Measurements from ENCODE around the gene AUTS2.
A peak's percentile ranks its signal among the peaks of the same experiment; 100 is the strongest.

The AUTS2 gene

DNA sequence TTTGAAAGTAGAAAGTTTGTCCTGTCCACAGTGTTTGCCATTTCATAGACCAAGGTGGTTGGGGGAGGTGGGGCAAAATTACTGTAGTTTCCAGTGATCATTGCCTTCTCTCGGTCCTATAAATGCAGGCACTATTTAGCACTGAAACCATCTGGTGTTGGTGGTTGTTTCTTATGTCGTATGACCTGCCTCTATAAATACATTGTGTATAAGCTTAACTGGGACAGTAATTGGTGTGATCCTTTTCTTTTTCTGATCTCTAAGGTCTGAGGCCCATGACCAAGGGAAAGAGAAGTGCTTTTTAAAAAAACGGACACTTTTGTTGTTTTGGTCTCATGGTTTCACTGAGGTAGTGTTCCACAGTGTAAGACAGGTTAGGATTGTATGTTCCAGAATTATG lies 63.1 kb downstream of the AUTS2 start:
- Histone ChIP-seq H3K36me3 (ENCODE audit: control insufficient read depth in 2 of 2, insufficient read depth in 1 of 2, low read length in 2 of 2) (no peaks in the 10 kb centered on the region), H3K9me3 (ENCODE audit: control insufficient read depth, insufficient read depth, low read depth, low read length) (no peaks in the 10 kb centered on the region), H3K4me3 (ENCODE audit: low read depth, low read length) (no peak overlapping the region), H3K27ac (ENCODE audit: extremely low read depth, low read depth, low read length) (no peak overlapping the region), H3K4me1 (ENCODE audit: control insufficient read depth, insufficient read depth, low read length) (peaks cover 55% of the 10 kb centered on the region)
- POLR2A ChIA-PET = no interaction called here
- CTCF ChIA-PET = no interaction called here
- TF ChIP-seq ZNF391 (tag by site-specific recombination; IDR thresholded peaks at IDR 0.05; ENCODE audit: borderline replicate concordance, low read depth) = no peak
- no peak for TF ChIP-seq ZNF544 (tag by site-specific recombination; IDR thresholded peaks at IDR 0.05)
- TF ChIP-seq ZNF266 (tag by site-specific recombination; IDR thresholded peaks at IDR 0.05; ENCODE audit: low read depth) = no peak
- no peak for TF ChIP-seq ZNF274 (IDR thresholded peaks at IDR 0.05; ENCODE audit: low read length)
- TF ChIP-seq ZNF274 (tag by site-specific recombination; IDR thresholded peaks at IDR 0.05; ENCODE audit: borderline replicate concordance) = no peak

- Histone ChIP-seq H3K27ac (ENCODE audit: extremely low read depth, low read depth, low read length) (no peak overlapping the region), H3K9me3 (ENCODE audit: control insufficient read depth, insufficient read depth, low read depth, low read length) (no peaks in the 10 kb centered on the region), H3K4me1 (ENCODE audit: control insufficient read depth, insufficient read depth, low read length) (peaks cover 40% of the 10 kb centered on the region), H3K36me3 (ENCODE audit: control insufficient read depth in 2 of 2, insufficient read depth in 1 of 2, low read length in 2 of 2) (no peaks in the 10 kb centered on the region), H3K4me3 (ENCODE audit: low read depth, low read length) (no peak overlapping the region)
- ChIA-PET POLR2A (no interaction called here), CTCF (interaction anchor here (1.4 kb wide), 1 partner anchor 33 kb away, joined by 3 read pairs; no protein-coding TSS in a partner anchor)
- TF ChIP-seq, protein P1, sequence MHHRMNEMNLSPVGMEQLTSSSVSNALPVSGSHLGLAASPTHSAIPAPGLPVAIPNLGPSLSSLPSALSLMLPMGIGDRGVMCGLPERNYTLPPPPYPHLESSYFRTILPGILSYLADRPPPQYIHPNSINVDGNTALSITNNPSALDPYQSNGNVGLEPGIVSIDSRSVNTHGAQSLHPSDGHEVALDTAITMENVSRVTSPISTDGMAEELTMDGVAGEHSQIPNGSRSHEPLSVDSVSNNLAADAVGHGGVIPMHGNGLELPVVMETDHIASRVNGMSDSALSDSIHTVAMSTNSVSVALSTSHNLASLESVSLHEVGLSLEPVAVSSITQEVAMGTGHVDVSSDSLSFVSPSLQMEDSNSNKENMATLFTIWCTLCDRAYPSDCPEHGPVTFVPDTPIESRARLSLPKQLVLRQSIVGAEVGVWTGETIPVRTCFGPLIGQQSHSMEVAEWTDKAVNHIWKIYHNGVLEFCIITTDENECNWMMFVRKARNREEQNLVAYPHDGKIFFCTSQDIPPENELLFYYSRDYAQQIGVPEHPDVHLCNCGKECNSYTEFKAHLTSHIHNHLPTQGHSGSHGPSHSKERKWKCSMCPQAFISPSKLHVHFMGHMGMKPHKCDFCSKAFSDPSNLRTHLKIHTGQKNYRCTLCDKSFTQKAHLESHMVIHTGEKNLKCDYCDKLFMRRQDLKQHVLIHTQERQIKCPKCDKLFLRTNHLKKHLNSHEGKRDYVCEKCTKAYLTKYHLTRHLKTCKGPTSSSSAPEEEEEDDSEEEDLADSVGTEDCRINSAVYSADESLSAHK (tag by site-specific recombination; IDR thresholded peaks at IDR 0.05) = no peak
- TF ChIP-seq, protein P2, sequence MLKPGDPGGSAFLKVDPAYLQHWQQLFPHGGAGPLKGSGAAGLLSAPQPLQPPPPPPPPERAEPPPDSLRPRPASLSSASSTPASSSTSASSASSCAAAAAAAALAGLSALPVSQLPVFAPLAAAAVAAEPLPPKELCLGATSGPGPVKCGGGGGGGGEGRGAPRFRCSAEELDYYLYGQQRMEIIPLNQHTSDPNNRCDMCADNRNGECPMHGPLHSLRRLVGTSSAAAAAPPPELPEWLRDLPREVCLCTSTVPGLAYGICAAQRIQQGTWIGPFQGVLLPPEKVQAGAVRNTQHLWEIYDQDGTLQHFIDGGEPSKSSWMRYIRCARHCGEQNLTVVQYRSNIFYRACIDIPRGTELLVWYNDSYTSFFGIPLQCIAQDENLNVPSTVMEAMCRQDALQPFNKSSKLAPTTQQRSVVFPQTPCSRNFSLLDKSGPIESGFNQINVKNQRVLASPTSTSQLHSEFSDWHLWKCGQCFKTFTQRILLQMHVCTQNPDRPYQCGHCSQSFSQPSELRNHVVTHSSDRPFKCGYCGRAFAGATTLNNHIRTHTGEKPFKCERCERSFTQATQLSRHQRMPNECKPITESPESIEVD (tag by site-specific recombination; IDR thresholded peaks at IDR 0.05) = peak; percentile 69
- TF ChIP-seq, protein P3, sequence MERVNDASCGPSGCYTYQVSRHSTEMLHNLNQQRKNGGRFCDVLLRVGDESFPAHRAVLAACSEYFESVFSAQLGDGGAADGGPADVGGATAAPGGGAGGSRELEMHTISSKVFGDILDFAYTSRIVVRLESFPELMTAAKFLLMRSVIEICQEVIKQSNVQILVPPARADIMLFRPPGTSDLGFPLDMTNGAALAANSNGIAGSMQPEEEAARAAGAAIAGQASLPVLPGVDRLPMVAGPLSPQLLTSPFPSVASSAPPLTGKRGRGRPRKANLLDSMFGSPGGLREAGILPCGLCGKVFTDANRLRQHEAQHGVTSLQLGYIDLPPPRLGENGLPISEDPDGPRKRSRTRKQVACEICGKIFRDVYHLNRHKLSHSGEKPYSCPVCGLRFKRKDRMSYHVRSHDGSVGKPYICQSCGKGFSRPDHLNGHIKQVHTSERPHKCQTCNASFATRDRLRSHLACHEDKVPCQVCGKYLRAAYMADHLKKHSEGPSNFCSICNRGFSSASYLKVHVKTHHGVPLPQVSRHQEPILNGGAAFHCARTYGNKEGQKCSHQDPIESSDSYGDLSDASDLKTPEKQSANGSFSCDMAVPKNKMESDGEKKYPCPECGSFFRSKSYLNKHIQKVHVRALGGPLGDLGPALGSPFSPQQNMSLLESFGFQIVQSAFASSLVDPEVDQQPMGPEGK (tag by site-specific recombination; IDR thresholded peaks at IDR 0.05) = no peak
- TF ChIP-seq ZNF549 (tag by site-specific recombination; IDR thresholded peaks at IDR 0.05) (peak; percentile 80), HIC1 (tag by site-specific recombination; IDR thresholded peaks at IDR 0.05) (no peak)
Observed at GRCh38 chr7:69663911-69664832, 65.9 kb downstream of the AUTS2 start.

- ChIA-PET POLR2A (no interaction called here), CTCF (interaction anchor here (1.4 kb wide), 1 partner anchor 32 kb away, joined by 3 read pairs; no protein-coding TSS in a partner anchor)
- Histone ChIP-seq H3K36me3 (ENCODE audit: control insufficient read depth in 2 of 2, insufficient read depth in 1 of 2, low read length in 2 of 2) (no peaks in the 10 kb centered on the region), H3K4me1 (ENCODE audit: control insufficient read depth, insufficient read depth, low read length) (peaks cover 34% of the 10 kb centered on the region), H3K27ac (ENCODE audit: extremely low read depth, low read depth, low read length) (no peak overlapping the region), H3K4me3 (ENCODE audit: low read depth, low read length) (no peak overlapping the region), H3K9me3 (ENCODE audit: control insufficient read depth, insufficient read depth, low read depth, low read length) (no peaks in the 10 kb centered on the region)
- no peak for TF ChIP-seq GLI2 (tag by site-specific recombination; IDR thresholded peaks at IDR 0.05; ENCODE audit: borderline replicate concordance, low read depth)
- TF ChIP-seq, protein P4, sequence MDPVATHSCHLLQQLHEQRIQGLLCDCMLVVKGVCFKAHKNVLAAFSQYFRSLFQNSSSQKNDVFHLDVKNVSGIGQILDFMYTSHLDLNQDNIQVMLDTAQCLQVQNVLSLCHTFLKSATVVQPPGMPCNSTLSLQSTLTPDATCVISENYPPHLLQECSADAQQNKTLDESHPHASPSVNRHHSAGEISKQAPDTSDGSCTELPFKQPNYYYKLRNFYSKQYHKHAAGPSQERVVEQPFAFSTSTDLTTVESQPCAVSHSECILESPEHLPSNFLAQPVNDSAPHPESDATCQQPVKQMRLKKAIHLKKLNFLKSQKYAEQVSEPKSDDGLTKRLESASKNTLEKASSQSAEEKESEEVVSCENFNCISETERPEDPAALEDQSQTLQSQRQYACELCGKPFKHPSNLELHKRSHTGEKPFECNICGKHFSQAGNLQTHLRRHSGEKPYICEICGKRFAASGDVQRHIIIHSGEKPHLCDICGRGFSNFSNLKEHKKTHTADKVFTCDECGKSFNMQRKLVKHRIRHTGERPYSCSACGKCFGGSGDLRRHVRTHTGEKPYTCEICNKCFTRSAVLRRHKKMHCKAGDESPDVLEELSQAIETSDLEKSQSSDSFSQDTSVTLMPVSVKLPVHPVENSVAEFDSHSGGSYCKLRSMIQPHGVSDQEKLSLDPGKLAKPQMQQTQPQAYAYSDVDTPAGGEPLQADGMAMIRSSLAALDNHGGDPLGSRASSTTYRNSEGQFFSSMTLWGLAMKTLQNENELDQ (tag by site-specific recombination; IDR thresholded peaks at IDR 0.05; ENCODE audit: low read depth) = no peak
- TF ChIP-seq KLF16 (tag by site-specific recombination; IDR thresholded peaks at IDR 0.05) = no peak
- no peak for TF ChIP-seq ZNF121 (tag by site-specific recombination; IDR thresholded peaks at IDR 0.05)
- TF ChIP-seq ZNF19 (tag by site-specific recombination; IDR thresholded peaks at IDR 0.05; ENCODE audit: low read depth) = no peak
- no peak for TF ChIP-seq ZNF580 (tag by site-specific recombination; IDR thresholded peaks at IDR 0.05)
- TF ChIP-seq ZNF529 (tag by site-specific recombination; IDR thresholded peaks at IDR 0.05; ENCODE audit: insufficient replicate concordance) = no peak
- TF ChIP-seq ZBTB1 (tag by site-specific recombination; IDR thresholded peaks at IDR 0.05) = no peak
Observed at GRCh38 chr7:69665369-69665768, 67.1 kb downstream of the AUTS2 start.
